GM19240 (cell line): Measurements from ENCODE around the gene CAMTA1.
"Not testable (repeated sequence)": the region's sequence is repeated elsewhere in the genome, so short reads cannot be mapped to it uniquely, and the experiment has no call there.

Experiments used
- DNase-seq: peaks from one replicate; pipeline ENCODE4 v3.0.0; 2011; ENCODE audit warnings: low spot score; ENCODE audit not compliant: insufficient read length

Gene CAMTA1

DNA sequence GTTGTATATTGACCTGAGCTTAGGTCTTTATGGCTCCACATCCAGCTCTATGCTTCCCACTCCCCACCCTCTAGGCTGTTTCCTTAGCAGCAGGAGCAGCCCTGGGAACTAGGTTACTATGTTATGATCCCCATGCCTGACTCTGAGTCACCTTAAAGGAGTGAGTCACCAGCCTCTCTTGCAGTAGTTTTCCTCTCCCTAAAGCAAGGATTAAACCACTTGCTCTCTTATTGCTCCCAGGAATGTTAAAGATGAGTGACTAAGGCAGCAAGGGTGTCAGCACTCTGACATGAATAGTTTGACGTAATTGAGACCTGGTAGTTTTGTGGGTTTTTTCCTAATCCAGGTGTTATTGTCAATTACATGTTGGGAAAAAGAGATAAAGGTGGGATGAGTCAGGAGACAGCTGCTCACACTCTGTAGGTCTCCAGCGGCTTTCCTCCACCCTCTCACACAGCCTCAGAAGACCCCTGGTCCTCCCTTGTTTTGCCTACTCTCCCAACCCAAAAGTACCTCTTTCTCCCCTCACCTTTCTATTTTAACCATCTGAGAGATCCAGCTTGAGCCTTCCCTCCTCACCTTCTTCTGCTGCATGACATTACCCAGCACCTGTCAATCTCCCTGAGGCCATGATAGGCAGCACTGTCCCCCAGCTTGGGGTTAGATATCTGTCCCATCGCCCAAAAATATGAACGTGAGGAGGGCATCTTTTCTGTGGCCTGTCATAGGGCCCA lies 616.7 kb downstream of the CAMTA1 start:
- no peak for DNase-seq

DNA sequence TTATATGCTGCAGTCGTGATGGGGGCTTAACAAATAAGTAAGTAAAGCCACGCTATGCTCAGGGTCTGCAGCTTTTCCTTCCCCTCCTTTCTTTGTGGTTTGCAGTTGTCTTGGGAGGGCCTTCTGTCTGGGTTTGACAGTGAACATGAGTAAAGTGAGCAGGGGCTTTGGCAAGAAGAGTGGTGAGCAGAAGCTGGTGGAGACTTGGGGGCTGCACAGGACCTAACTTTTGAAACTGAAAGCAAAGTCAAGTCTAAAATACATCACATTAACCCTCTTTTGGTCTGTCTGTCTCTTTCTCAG lies 617.2 kb downstream of the CAMTA1 start:
- no peak for DNase-seq

DNA sequence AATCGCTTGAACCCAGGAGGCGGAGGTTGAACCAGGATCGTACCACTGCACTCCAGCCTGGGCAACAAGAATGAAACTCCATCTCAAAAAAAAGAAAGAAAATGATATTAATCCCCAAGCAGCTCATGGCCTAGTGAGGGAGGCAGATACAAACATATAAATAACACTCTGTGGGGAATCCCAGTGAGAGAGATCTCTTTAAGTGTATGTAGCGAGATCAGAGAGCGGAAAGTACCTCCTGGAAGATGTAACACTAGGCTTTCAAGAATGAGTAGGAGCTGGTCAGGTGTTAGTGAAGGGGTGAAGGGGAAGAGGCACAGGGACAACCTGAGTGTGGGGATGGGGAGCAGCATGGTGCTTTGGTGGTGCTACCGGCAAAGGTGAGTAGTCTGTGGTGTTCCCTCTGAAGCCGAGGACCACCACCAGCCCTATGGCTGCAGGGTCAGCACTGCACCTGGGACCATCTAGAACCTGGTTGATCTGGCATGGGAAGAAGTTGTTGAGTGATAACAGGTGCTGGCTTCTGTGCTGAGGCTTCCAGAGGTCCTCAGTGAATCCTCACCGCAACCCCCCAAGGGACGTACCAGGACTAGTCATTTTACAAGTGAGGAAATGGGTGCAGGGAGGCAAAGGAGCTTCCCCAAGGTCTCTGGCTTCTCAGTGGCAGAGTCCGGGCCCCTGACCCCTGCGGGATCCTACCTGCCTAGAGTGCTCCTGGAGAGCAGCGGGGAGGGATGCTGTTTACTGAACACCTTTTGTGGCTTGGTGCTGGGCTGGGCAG lies 618.2 kb downstream of the CAMTA1 start:
- DNase-seq, result no peak

DNA sequence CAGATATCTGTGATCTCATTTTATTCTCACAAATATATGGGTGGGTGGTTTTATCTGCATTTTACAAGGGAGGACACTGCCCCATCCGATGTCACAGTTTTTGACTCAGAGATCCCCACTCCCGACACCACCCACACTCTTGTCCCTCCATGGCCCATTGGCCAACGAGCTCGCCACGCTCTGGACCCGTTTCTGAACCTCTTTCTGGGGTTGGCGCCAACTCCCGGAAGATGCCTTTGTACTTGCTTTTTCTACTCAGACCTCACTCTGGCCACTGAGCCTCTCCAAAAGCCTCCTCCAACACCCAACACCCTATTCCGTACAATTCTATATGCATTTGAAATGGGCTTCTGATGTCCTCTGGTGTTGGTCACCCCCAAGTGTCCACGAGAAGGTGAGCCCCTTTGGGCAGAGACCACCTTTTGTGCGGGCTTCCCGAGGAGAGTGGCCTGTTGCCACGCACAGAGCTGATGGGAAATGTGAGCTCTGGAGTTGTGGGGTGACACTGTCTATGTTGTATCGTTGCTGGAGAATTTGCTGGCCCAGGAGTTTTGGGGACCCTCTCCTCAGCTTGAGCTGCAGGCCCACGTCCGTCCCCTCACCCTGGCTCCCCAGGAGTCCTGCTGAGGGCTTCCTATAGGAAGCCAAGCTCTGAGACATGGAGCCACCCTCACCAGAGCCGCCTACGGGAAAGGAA lies 618.9 kb downstream of the CAMTA1 start:
- DNase-seq, result no peak

DNA sequence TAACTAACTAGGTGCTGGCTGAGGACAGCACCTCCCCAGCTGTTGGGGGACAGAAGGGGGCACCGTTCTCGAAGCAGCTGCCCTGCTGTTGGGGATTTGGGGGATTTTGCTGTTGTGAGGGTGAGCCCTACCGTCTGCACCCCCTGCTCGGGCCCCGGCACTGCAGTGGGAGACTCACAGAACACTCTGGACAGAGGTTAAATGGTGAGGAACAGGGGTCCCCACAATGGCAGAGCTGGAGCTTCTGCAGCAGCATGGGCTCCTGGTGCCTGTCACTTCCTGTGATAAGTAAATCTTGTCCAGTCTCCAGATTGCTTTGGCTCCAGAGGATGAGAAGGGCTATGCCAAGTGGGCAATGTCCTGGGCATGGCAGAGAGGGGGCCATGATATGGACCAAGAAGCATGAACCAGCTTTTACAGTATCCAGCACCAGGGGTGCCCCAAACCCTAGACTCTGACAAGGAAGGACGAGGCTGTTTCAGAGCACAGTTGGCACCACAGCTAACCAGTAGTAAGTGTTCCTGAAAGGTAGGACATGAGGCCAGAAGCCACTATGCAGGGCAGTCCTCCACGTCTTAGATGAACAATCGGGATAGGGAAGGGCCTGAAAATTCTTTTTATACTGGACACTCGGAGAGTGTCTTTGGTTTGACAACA lies 620.7 kb downstream of the CAMTA1 start:
- DNase-seq, result no peak

DNA sequence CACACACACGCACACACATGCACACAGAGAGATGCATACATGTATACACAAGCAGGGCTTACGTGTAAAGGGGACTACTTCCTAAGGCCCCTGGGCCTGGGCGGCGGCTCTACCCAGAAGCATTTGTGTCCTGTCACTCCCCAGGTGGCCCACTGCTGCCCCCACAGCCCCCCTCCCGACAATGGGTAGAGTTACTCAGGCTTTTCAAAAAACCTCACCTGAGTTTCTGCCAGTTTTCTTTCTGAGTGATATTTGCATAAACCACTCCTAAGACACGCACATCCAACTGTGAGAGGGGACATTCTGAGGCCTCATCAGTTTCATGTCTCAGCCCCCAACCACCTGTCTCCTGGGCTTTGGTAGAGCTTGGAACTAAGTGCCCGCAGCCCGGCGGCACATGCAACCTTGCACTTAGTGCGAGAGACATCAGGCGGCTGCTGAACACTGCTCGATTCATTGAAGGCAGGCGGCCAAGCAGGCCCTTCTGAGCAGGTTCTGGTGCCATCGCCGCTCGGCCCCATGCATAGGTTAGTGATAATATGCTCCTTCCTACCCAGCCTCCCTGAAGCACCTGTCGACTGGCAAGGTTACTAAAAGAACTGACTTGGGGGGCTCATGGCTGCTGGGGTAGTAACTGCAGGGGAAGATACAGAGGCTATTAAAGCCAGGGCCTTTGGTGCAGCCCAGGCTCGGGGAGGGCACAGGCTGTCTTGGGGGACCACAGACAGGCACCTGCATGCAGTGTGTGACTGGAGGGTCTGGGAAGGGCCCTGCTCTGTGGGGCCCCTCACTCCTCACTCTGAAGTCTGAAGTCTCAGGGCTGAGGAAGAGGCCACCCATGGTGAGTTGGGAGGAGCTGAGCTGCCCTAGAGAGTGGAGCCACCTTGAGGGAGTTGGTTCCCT lies 621.6 kb downstream of the CAMTA1 start:
- DNase-seq, result no peak

DNA sequence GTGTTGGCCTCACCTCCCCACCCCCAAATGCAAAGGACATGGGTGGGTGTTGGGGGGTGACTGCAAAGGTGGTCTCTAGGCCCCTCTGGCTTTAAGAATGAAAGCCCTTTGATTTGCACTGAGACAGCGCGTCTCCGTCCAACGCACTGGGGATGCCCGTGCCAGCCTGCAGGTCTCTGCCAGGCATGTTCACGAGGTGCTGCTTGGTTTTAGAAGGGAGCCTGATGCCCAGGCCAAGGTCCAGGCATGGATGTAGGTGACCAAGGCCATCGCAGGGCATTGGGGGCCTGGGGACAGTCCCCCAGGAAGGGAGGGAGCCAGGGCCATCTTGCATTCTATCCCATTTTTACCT lies 622.3 kb downstream of the CAMTA1 start:
- no peak for DNase-seq

DNA sequence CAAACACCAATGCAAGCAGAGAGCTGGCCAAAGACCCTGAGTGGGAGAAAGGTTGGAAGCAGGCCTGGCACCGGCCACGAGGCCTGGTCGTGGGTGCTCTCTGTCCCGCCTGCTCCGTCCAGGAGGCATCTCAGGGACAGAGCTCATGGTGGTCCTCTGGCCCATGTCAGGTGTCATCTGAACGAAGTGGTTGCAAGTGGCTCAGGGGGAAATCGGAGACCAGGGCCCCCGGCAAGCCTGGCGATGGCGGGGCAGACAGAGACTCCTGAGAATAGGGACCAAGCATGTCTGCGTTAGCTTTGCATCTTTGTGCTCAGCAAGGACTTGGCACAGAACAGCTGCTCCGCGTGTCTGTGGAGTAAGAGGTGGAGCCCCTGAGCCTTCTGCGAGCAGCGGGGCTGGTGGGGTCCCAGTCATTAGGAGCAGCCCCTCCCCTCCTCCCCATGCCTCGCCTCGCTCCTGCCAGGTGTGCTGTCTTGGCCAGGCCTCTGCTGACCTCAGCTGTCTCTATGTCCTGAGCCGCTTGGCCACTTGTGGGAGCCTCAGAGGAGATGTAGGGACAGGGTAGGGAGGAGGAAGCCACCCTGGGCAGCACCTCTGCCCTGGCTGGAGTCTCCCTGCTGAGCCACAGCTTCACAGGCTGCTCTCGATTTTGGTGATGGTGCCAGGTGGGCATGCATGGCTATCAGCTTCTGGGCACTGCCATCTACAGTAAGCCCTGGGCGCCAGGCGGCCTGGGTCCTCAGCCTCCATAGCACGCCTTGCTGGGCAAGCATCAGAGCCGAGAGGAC lies 622.9 kb downstream of the CAMTA1 start:
- no peak for DNase-seq

DNA sequence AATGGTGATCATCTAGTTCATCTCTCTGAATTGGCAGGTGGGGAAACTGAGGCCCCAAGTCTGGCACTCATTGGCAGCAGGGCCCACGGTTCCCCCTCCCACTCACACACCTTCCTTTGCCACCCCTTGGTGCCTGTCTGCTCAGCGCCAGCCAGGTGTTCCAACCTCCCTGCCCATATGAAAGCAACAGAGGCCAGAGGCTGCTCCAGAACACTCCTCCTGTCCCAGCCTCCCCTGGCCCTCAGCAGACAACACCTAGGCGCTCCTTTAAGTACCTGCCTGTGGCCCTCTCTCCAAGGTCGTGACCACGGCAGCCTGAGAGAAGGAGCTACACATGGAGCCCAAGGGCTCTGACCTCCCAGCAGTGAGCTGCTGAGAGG lies 623.5 kb downstream of the CAMTA1 start:
- DNase-seq, result no peak

DNA sequence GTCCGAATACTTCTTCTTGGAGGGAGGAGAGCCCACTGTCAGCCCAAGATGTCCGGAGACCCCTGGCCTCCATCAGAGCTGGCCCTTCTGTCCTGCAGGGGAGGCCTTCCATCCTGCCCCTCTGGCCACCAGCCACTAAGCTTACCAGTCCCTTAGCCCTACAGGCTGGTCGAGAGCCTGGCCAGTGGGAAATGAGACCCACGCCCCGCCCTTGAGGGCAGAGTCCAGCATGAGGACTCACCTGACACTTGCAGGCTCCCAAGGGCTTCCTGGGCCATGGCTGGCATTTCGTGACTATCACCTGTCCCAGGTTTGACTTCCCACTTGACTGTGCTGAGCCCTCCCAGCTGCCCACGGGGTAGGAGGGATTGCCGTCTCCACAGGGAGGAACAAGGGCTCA lies 624.0 kb downstream of the CAMTA1 start:
- DNase-seq, result no peak

DNA sequence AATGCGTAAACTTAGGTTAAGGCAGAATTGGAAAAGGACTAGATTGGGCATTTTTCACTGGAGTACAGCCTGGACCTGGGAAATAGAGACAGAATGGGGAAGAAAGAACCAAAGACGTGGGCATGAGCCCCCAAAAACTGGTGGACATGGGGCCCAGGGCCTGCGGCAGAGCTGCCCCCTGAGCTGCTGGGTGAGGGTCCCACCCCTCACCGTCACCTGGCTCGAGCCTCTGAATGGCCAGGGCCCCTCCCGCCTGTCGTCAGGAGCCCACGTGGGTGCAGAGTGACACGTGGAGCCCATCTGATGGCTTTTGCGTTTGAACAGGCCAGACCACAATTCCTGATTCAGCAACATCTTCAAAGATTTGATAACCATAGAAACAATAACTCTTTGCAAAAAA lies 624.9 kb downstream of the CAMTA1 start:
- no peak for DNase-seq

DNA sequence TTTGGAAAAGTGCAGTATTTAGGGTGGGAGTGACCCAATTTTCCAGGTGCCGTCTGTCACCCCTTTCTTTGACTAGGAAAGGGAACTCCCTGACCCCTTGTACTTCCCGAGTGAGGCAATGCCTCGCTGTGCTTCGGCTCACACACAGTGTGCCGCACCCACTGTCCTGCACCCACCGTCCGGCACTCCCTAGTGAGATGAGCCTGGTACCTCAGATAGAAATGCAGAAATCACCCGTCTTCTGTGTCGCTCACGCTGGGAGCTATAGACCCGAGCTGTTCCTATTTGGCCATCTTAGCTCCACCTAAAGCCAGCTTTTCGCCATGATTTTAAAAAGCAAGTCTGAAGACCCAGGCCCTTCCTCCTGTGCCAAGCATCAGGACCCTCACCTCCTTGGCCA lies 632.4 kb downstream of the CAMTA1 start:
- not testable (repeated sequence) for DNase-seq

DNA sequence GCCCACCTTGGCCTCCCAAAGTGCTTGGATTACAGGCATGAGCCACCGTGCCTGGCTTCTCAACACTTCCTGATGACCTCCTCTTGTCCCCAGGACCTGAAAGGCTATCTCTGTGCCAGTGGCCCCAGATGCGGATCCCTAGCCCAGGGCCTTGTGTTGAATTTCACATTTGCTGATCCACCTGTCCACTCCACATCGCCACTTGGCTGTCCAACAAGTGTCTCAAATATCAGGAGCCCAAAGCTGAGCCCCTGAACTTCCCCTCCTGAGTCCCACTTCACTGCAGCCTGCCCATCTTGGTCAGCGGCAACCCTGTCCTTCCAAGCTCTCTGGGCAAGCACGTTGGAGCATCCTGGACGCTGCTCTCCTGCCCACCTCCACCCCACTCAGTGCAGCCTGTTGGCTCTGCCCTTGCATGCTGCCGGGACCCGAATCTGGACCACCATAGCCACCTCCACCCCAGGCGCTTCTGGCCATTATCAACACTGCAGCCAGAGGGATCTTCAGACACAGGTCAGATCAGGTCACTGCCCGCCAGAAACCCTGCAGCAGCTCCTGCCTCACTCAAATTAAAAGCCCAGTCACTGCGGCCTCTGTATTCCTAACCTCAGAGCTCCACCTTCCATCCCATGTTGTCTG lies 633.3 kb downstream of the CAMTA1 start:
- DNase-seq, result no peak

DNA sequence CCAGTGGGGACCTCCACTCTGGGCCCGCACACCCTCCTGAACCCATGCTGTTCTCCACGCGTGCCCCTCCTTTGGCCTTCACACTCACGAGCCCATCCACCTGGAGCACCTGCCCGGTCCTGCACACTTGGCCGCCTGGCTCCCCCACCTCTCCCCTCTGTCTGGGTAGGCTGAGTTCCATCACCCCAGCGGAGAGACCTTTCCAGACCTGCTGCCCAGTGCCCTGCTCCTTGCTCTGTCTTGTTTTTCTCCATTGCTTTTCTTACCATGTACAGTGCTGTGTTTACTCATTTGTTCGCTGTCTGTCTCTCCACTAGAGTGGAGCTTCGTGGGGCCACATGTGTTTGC lies 634.8 kb downstream of the CAMTA1 start:
- no peak for DNase-seq

DNA sequence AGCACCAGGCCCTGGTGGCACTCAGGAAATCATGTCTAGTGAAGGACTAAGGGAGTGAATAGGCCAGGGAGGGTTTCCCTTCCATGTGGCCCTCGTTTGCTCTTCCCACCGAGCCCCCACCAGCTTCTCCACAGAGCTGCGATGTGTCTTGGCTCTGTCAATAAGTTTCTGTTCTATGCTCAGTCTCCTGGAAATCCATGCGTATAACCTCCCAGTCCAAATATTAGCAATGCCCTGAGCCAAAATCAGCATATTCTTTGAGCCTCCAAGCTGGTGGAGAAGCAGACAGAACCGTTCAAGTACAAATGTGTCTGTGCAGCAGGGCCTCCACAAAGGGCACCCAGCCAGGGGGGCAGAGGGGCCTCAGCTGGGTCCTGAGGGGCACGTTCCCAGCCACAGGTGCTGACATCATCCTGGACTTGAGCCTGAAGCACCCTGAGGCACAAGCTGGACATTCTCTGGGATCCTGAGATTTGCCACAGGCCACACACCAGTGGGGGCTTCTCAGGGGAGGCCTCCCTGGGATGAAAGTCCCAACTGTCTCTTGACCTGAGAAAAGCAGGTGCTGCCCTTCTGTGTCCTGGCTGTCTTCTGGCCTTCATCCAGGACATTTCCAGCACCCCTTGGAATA lies 635.3 kb downstream of the CAMTA1 start:
- no peak for DNase-seq

DNA sequence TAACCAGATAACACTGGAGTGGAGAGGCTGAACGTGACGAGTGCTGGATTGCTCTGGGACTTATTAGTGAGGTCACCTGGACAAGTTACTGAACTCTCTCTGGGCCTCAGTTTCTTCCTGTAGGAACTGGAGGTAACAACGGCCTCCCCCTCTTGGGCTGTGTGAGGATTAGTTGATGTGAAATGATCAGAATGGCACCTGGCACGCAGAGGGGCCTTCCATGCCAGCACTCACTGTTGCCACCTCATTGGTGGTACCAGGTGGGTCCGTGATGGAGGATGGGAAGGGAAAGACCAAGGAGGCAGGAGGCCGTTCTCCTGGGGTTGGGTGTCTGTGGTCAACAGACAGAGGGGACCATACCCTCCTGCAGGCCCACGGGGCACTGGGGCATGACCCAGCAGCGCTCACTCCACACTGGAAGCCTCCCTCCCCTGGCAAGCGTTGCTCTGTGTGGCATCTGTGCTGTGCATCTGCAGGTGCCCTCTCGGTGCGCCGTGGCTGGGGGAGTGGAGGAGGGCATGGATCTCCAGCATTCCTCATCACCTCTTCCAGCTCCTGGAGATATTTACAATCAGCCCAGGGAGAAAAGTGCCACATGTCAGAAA lies 636.3 kb downstream of the CAMTA1 start:
- DNase-seq, result no peak

DNA sequence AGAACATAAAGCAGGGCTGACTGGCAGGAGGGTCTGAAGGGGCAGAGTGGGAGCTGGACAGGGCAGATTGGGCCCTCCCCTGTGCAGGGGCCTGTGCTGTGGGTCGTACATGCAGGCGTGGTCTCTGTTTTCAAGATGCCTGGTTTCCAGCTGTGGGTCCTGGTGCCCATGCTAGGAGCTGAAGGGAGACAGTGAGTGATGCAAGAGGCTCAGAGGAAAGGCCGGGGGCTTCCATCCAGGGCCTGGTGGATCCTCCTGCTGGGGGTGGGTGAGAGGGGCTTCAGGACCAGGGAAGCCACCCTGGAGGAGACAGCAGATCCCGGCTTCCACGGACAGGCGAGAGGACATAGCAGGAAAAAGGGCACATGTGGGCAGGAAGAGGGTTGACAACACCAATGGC lies 636.8 kb downstream of the CAMTA1 start:
- no peak for DNase-seq

DNA sequence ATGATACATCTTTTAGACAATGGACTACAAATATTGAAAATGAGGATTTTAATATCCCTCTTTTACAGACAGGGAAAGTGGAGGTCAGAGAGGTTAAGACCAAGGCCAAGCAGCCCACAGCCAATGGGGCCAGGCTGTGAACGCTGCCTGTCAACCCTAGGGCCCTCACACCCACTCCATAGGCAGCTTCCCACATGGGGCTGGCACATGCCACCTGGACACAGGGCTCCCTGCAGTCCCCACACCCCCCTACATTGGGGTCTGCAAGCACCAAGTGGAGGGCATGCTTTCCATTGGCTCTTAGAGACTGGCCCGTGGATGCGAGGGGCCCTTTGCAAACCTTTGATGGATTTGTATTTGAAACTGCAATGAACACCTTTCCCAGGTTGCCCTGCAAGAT lies 637.3 kb downstream of the CAMTA1 start:
- no peak for DNase-seq

DNA sequence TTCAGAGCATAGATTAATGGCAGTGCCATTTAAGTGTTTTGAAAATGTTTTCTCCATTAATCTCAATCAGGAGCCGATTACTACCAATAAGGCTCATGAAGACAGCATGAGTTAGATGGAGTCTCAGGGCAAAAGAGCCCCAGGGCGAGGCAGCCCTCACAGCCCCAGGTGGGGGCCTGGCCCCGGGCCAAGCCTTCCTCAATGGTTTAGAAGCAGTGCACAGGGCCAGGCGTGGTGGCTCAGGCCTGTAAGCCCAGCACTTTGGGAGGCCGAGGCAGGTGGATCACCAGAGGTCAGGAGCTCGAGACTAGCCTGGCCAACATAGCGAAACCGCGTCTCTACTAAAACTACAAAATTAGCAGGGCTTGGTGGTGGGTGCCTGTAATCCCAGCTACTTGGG lies 637.7 kb downstream of the CAMTA1 start:
- no peak for DNase-seq
